HEK293 (cell line): ENCODE results near the gene PIGL.

Experiments
- KLF10 ChIP-seq: fragments of 450-650 bp; IDR thresholded peaks from 2 replicates; pipeline ENCODE4 v1.5.1; 2018; ENCODE audit warnings: missing biosample characterization, mild to moderate bottlenecking, missing genetic modification characterization
- RBAK ChIP-seq: fragments of 450-650 bp; formaldehyde crosslinking; IDR thresholded peaks from 2 replicates; pipeline ENCODE4 v1.5.1; 2016; ENCODE audit warnings: missing biosample characterization, missing genetic modification characterization
- ZNF175 ChIP-seq: fragments of 450-650 bp; formaldehyde crosslinking; IDR thresholded peaks from 2 replicates; pipeline ENCODE4 v1.5.1; 2016; ENCODE audit warnings: missing biosample characterization, missing genetic modification characterization
- ZNF274 ChIP-seq, 2 experiments: fragments of 200-500 bp in 1 of 2; fragments of 450-650 bp in 1 of 2; sonication (Bioruptor generic) in 1 of 2; formaldehyde crosslinking in 1 of 2; IDR thresholded peaks; 2 replicates each; pipeline versions ENCODE4 v1.5.1 to v1.6.1; 2014 to 2016; ENCODE audit warnings: borderline replicate concordance in 1 of 2, inconsistent platforms in 1 of 2, low read length in 1 of 2, missing biosample characterization in 1 of 2, missing genetic modification characterization in 1 of 2
- ZNF335 ChIP-seq: fragments of 450-650 bp; formaldehyde crosslinking; conservative IDR thresholded peaks from 2 replicates; pipeline ENCODE4 v1.5.1; 2016; ENCODE audit warnings: missing biosample characterization, missing genetic modification characterization
- ZNF658 ChIP-seq: fragments of 450-650 bp; formaldehyde crosslinking; IDR thresholded peaks from 2 replicates; pipeline ENCODE4; 2016; ENCODE audit warnings: missing biosample characterization, missing genetic modification characterization
- ZNF776 ChIP-seq: fragments of 450-650 bp; formaldehyde crosslinking; IDR thresholded peaks from 2 replicates; pipeline ENCODE4 v1.5.0; 2017; ENCODE audit warnings: missing biosample characterization, missing genetic modification characterization, borderline replicate concordance
- TF ChIP-seq, protein P1 (sequence below): fragments of 450-650 bp; formaldehyde crosslinking; IDR thresholded peaks from 2 replicates; pipeline ENCODE4 v1.5.1; 2016; ENCODE audit warnings: missing biosample characterization, missing genetic modification characterization
- TF ChIP-seq, protein P2 (sequence below): fragments of 450-650 bp; formaldehyde crosslinking; IDR thresholded peaks from 2 replicates; pipeline ENCODE4 v1.5.0; 2017; ENCODE audit warnings: missing biosample characterization, missing genetic modification characterization, borderline replicate concordance
- TF ChIP-seq, protein P3 (sequence below): fragments of 450-650 bp; formaldehyde crosslinking; IDR thresholded peaks from 2 replicates; pipeline ENCODE4 v1.5.1; 2016; ENCODE audit warnings: missing biosample characterization, missing genetic modification characterization

DNA sequence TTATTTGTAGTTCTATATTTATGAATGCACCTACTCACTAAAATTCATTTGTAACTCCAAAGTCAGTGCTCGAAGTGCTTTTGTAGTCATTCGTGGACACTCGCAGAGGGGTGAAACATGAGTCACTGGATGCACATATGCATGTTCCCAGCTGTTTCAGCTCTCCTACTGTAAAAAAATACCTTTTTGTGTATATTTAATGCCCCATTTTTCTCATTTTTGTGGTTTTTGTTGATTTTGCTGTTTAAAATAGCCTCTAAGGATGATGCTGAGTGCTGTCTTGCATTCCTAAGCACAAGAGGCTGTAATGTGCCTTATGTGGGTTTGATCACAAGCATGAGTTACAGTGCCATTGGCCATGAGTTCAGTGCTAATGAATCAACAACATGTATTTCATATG is 105.6 kb downstream of the PIGL start:
- TF ChIP-seq, protein P1, sequence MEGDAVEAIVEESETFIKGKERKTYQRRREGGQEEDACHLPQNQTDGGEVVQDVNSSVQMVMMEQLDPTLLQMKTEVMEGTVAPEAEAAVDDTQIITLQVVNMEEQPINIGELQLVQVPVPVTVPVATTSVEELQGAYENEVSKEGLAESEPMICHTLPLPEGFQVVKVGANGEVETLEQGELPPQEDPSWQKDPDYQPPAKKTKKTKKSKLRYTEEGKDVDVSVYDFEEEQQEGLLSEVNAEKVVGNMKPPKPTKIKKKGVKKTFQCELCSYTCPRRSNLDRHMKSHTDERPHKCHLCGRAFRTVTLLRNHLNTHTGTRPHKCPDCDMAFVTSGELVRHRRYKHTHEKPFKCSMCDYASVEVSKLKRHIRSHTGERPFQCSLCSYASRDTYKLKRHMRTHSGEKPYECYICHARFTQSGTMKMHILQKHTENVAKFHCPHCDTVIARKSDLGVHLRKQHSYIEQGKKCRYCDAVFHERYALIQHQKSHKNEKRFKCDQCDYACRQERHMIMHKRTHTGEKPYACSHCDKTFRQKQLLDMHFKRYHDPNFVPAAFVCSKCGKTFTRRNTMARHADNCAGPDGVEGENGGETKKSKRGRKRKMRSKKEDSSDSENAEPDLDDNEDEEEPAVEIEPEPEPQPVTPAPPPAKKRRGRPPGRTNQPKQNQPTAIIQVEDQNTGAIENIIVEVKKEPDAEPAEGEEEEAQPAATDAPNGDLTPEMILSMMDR (tag by site-specific recombination), result no peak
- TF ChIP-seq ZNF658, result no peak
- no peak for TF ChIP-seq ZNF274 (IDR thresholded peaks at IDR 0.05; ENCODE audit: low read length)
- TF ChIP-seq ZNF274 (tag by site-specific recombination; IDR thresholded peaks at IDR 0.05; ENCODE audit: borderline replicate concordance), result no peak
- TF ChIP-seq, protein P2, sequence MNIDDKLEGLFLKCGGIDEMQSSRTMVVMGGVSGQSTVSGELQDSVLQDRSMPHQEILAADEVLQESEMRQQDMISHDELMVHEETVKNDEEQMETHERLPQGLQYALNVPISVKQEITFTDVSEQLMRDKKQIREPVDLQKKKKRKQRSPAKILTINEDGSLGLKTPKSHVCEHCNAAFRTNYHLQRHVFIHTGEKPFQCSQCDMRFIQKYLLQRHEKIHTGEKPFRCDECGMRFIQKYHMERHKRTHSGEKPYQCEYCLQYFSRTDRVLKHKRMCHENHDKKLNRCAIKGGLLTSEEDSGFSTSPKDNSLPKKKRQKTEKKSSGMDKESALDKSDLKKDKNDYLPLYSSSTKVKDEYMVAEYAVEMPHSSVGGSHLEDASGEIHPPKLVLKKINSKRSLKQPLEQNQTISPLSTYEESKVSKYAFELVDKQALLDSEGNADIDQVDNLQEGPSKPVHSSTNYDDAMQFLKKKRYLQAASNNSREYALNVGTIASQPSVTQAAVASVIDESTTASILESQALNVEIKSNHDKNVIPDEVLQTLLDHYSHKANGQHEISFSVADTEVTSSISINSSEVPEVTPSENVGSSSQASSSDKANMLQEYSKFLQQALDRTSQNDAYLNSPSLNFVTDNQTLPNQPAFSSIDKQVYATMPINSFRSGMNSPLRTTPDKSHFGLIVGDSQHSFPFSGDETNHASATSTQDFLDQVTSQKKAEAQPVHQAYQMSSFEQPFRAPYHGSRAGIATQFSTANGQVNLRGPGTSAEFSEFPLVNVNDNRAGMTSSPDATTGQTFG (tag by site-specific recombination), result no peak
- TF ChIP-seq, protein P3, sequence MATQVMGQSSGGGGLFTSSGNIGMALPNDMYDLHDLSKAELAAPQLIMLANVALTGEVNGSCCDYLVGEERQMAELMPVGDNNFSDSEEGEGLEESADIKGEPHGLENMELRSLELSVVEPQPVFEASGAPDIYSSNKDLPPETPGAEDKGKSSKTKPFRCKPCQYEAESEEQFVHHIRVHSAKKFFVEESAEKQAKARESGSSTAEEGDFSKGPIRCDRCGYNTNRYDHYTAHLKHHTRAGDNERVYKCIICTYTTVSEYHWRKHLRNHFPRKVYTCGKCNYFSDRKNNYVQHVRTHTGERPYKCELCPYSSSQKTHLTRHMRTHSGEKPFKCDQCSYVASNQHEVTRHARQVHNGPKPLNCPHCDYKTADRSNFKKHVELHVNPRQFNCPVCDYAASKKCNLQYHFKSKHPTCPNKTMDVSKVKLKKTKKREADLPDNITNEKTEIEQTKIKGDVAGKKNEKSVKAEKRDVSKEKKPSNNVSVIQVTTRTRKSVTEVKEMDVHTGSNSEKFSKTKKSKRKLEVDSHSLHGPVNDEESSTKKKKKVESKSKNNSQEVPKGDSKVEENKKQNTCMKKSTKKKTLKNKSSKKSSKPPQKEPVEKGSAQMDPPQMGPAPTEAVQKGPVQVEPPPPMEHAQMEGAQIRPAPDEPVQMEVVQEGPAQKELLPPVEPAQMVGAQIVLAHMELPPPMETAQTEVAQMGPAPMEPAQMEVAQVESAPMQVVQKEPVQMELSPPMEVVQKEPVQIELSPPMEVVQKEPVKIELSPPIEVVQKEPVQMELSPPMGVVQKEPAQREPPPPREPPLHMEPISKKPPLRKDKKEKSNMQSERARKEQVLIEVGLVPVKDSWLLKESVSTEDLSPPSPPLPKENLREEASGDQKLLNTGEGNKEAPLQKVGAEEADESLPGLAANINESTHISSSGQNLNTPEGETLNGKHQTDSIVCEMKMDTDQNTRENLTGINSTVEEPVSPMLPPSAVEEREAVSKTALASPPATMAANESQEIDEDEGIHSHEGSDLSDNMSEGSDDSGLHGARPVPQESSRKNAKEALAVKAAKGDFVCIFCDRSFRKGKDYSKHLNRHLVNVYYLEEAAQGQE (tag by site-specific recombination), result no peak
- no peak for TF ChIP-seq ZNF175 (tag by site-specific recombination)
- TF ChIP-seq ZNF776 (tag by site-specific recombination), result no peak
- no peak for TF ChIP-seq ZNF335
- TF ChIP-seq RBAK, result no peak
- no peak for TF ChIP-seq KLF10
